CD4-positive, alpha-beta T cell (primary cell): Measurements from ENCODE around the gene SNRPD3. TPM values are rescaled to one million over a fixed set of nuclear protein-coding genes. Genes with fewer than 3 reads are reported as not detected.
A peak's percentile ranks its signal among the peaks of the same experiment; 100 is the strongest.

ENCODE experiments used
- ATAC-seq: fragments of 200-7000 bp; cut with Tn5 transposase; one replicate; pipeline ENCODE4 v1.10.0; 2022; ENCODE audit warnings: mild to moderate bottlenecking; ENCODE audit not compliant: poor library complexity
- CTCF ChIA-PET: fragments of 350-600 bp; sonication (Branson Sonifier 250); formaldehyde crosslinking; loops from one replicate; lab custom pipeline; 2021; ENCODE audit warnings: antibody characterized with exemption, inconsistent platforms; lab: Charles Lee
- POLR2A ChIA-PET: fragments of 350-600 bp; sonication (Branson Sonifier 250); formaldehyde crosslinking; loops from one replicate; lab custom pipeline; 2021; ENCODE audit warnings: antibody characterized with exemption, inconsistent platforms; lab: Charles Lee
- DNase-seq, 14 experiments: peaks; one replicate each; pipeline ENCODE4 v3.0.0-alpha.2; 2013 to 2020; ENCODE audit warnings: mixed read lengths in 2 of 14
- H3K27ac ChIP-seq, 2 donors: one replicate each; pipeline versions ENCODE4 v1.5.1 to v1.7.0; 2013; ENCODE audit warnings: low read length in 2 of 2, low read depth in 1 of 2, mild to moderate bottlenecking in 1 of 2
- H3K27me3 ChIP-seq, 2 experiments: 1 replicate in 1 of 2; 2 replicates in 1 of 2; pipeline versions ENCODE4 v1.6.1 to v1.7.0; 2013; ENCODE audit warnings: low read length in 2 of 2, control low read depth in 1 of 2, mild to moderate bottlenecking in 1 of 2, moderate library complexity in 1 of 2; ENCODE audit not compliant: insufficient read depth in 2 of 2, control insufficient read depth in 1 of 2
- H3K36me3 ChIP-seq: one replicate; pipeline ENCODE4 v1.6.1; 2013; ENCODE audit warnings: low read length, control low read depth; ENCODE audit not compliant: insufficient read depth
- H3K4me1 ChIP-seq: one replicate; pipeline ENCODE4 v1.6.1; 2013; ENCODE audit warnings: low read length, control low read depth; ENCODE audit not compliant: insufficient read depth
- H3K4me3 ChIP-seq: one replicate; pipeline ENCODE4 v1.5.1; 2013; ENCODE audit warnings: mild to moderate bottlenecking, low read length, moderate library complexity
- H3K9me3 ChIP-seq, 2 experiments: 1 replicate in 1 of 2; 2 replicates in 1 of 2; pipeline versions ENCODE4 v1.6.1 to v1.7.0; 2013; ENCODE audit warnings: low read length in 2 of 2, mild to moderate bottlenecking in 2 of 2, control low read depth in 1 of 2, moderate library complexity in 1 of 2; ENCODE audit not compliant: control insufficient read depth in 1 of 2, insufficient read depth in 1 of 2
- H3K27ac Mint-ChIP-seq: one replicate; pipeline ENCODE4 v1.8.0; 2020; ENCODE audit warnings: mixed read lengths
- H3K27me3 Mint-ChIP-seq: one replicate; pipeline ENCODE4 v1.8.0; 2021; ENCODE audit warnings: mixed read lengths
- H3K36me3 Mint-ChIP-seq: one replicate; pipeline ENCODE4 v1.8.0; 2021; ENCODE audit warnings: low read depth, mixed read lengths
- H3K4me1 Mint-ChIP-seq: one replicate; pipeline ENCODE4 v1.8.0; 2021; ENCODE audit warnings: low read depth, mixed read lengths
- H3K4me3 Mint-ChIP-seq: one replicate; pipeline ENCODE4 v1.8.0; 2020; ENCODE audit warnings: mild to moderate bottlenecking, mixed read lengths
- H3K9me3 Mint-ChIP-seq: one replicate; pipeline ENCODE4 v1.8.0; 2020; ENCODE audit warnings: mixed read lengths
- intact Hi-C, 2 experiments: fragments of 100-400 bp; cut with DNase I in 1 of 2; cut with micrococcal nuclease in 1 of 2; formaldehyde crosslinking; loops; one replicate each; pipeline versions ENCODE4 v1.15.1 to v1.9.0; 2023 to 2025; cut with DNase I, micrococcal nuclease
- total RNA-seq, 174 experiments: library from RNA in 2 of 174; stranded (reverse) in 2 of 174; gene quantifications; one replicate each; pipeline ENCODE4 v1.2.3 and lab custom pipeline; 2021 to 2026
- TF ChIP-seq, protein P1 (sequence below): fragments of 200-600 bp; IDR thresholded peaks from one replicate; pipeline ENCODE4 v1.8.0; 2022; ENCODE audit warnings: antibody characterized with exemption, mild to moderate bottlenecking

SNRPD3 gene
- total RNA-seq, 2 experiments from 2014 or later = 31.0 to 31.5 TPM

DNA sequence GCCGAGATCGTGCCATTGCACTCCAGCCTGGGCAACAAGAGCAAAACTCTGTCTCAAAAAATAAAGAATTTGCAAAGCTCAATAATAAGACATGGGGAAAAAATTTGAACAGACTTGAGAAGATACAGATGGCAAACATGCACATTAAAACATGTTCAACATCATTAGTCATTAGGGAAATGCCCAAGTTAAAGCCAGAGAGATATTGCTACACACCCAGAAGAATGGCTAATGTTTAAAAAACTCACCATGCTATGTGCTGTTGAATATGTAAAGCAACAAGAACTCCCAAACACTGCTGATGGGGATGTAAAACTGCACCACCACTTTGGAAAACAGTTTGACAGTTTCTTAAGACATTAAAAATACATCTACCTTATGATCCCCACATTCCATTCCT is 24.5 kb downstream of the SNRPD3 start:
- Mint-ChIP-seq H3K36me3 (peaks cover 11% of the 10 kb centered on the region), H3K4me3 (no peak overlapping the region), H3K27me3 (no peaks in the 10 kb centered on the region), H3K27ac (peak overlapping the region; percentile 40), H3K9me3 (no peaks in the 10 kb centered on the region), H3K4me1 (no peaks in the 10 kb centered on the region)
- Histone ChIP-seq H3K4me1 (no peaks in the 10 kb centered on the region), H3K36me3 (peaks cover 5% of the 10 kb centered on the region), H3K27ac (no peak overlapping the region), H3K4me3 (no peak overlapping the region), H3K9me3 (no peaks in the 10 kb centered on the region), H3K27me3 (no peaks in the 10 kb centered on the region)
- ChIA-PET CTCF (no interaction called here), POLR2A (no interaction called here)
- intact Hi-C loops = no loop called here
- DNase-seq (no peak), ATAC-seq (no peak)
- TF ChIP-seq, protein P1, sequence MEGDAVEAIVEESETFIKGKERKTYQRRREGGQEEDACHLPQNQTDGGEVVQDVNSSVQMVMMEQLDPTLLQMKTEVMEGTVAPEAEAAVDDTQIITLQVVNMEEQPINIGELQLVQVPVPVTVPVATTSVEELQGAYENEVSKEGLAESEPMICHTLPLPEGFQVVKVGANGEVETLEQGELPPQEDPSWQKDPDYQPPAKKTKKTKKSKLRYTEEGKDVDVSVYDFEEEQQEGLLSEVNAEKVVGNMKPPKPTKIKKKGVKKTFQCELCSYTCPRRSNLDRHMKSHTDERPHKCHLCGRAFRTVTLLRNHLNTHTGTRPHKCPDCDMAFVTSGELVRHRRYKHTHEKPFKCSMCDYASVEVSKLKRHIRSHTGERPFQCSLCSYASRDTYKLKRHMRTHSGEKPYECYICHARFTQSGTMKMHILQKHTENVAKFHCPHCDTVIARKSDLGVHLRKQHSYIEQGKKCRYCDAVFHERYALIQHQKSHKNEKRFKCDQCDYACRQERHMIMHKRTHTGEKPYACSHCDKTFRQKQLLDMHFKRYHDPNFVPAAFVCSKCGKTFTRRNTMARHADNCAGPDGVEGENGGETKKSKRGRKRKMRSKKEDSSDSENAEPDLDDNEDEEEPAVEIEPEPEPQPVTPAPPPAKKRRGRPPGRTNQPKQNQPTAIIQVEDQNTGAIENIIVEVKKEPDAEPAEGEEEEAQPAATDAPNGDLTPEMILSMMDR = no peak

DNA sequence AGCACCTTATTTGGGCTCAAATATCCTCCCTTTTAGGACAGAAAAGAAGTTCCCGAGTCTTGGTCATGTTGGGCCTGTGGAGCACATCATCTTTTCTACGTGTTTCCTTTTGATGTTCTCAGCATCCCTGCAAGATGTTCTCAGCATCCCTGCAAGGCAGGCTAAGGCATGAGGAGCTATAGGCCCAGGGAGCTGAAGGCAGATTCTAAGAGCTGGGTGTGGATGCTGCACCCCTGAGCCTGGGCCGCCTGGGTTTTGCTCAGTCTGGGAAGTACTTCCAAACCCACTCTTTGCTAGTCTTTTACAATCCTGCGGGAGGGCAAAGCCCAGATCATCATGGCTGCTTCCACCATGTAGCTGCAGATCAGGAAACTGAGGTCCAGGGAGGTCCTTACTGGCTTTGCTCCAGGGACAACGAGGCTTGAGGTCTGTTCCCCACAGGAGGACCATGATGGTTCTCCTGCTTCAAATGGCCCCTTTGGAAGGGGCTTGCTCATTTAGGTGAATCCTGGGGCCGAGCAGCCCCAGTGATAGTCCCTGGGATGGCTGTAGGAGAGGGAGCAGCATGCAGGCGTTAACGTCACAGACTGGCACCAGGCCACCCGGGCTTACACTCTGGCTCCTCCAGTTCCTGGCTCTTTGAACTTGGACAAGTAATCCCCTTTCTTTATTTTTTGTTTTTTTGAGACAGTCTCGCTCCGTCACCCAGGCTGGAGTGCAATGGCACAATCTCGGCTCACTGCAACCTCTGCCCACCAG is 26.4 kb downstream of the SNRPD3 start:
- POLR2A ChIA-PET = no interaction called here
- no peaks in the 10 kb centered on the region for H3K4me1 ChIP-seq

DNA sequence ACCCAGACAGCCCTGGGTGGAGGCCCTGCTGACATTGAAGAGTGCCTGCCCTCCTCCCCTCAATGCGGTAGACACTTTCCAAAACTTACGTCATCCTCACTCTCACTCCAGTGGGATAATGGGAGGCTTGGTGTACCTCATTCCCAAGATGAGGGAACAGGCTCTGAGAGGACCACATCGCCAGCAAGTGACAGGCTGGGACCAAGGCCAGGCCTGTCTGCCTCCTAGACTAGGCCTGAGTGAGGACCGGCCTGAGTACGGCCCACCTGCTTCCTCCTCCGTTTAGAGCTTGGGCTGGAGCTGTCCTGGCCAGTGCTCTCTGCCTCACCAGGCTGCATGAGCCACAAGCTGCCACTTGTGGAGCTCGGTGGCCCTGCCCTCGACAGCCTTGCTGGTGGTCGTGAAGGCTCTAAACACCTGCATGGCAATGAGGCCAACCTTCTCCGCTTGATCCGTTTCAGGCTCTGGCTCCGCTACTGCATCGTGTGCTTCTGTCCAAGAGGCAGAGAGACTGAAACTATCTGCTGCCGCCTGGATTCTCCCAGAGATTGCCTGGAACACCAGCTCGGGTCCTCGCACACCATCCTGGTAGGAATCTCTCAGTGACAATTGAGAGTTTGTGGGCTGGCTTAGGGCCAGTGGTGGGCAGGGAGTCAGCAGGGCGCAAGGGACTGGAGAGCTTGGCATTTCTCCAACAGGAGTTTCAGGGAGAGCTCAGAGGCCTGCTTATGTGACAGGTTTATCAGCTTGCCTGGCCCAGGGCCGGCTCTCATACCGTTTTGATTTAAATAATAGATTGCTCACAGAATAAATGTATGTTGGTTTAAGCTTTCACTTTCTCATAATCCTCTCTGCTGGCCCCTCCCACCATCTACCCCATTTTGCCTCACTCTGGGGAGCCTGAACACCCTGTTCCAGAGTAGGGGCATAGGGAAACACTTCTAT is 27.7 kb downstream of the SNRPD3 start:
- Histone ChIP-seq H3K27ac (no peak overlapping the region), H3K4me1 (no peaks in the 10 kb centered on the region), H3K9me3 (no peaks in the 10 kb centered on the region), H3K36me3 (no peaks in the 10 kb centered on the region), H3K27me3 (no peaks in the 10 kb centered on the region), H3K4me3 (no peak overlapping the region)
- ATAC-seq (no peak), DNase-seq (no peak)
- ChIA-PET CTCF (no interaction called here), POLR2A (no interaction called here)
- Mint-ChIP-seq H3K36me3 (no peaks in the 10 kb centered on the region), H3K27me3 (no peaks in the 10 kb centered on the region), H3K4me1 (no peaks in the 10 kb centered on the region), H3K27ac (no peak overlapping the region), H3K4me3 (no peak overlapping the region), H3K9me3 (no peaks in the 10 kb centered on the region)
- intact Hi-C loops = no loop called here
- TF ChIP-seq, protein P1 = no peak

More for the DNA sequence above, 26.4 kb downstream of the SNRPD3 start:
- no peaks in the 10 kb centered on the region for H3K9me3 Mint-ChIP-seq
- no peaks in the 10 kb centered on the region for H3K27me3 Mint-ChIP-seq
- intact Hi-C loops = no loop called here
- H3K36me3 Mint-ChIP-seq = peaks cover 3% of the 10 kb centered on the region
- no peak overlapping the region for H3K27ac Mint-ChIP-seq
- DNase-seq = no peak
- TF ChIP-seq, protein P1 = no peak
- no peaks in the 10 kb centered on the region for H3K27me3 ChIP-seq
- no peaks in the 10 kb centered on the region for H3K4me1 Mint-ChIP-seq
- ATAC-seq = no peak
- no peak overlapping the region for H3K27ac ChIP-seq
- H3K36me3 ChIP-seq = no peaks in the 10 kb centered on the region
- CTCF ChIA-PET = no interaction called here
- no peak overlapping the region for H3K4me3 Mint-ChIP-seq
- H3K4me3 ChIP-seq = no peak overlapping the region
- H3K9me3 ChIP-seq = no peaks in the 10 kb centered on the region
